Liver (tissue), 3 donors: ENCODE data around the gene MMP2.

Source experiments
- JUND ChIP-seq, 2 donors: IDR thresholded peaks; 2 replicates each; pipeline ENCODE4 v1.6.1; 2016; ENCODE audit warnings: antibody characterized with exemption in 2 of 2
- SP1 ChIP-seq: IDR thresholded peaks from 2 replicates; pipeline ENCODE4 v1.6.1; 2018; ENCODE audit warnings: antibody characterized with exemption, mild to moderate bottlenecking
- TAF1 ChIP-seq: conservative IDR thresholded peaks from 2 replicates; pipeline ENCODE4 v1.6.1; 2016; ENCODE audit warnings: antibody characterized with exemption, mild to moderate bottlenecking
- YY1 ChIP-seq: IDR thresholded peaks from 2 replicates; pipeline ENCODE4 v1.6.1; 2016; ENCODE audit warnings: antibody characterized with exemption, mild to moderate bottlenecking
- TF ChIP-seq, protein P1 (sequence below): fragments of 150-350 bp; IDR thresholded peaks from 2 replicates; pipeline ENCODE4 v1.5.1; 2017; ENCODE audit warnings: improper control_type of control experiment, low read depth, low read length; ENCODE audit not compliant: missing input control
- TF ChIP-seq, protein P2 (sequence below): IDR thresholded peaks from 2 replicates; pipeline ENCODE4 v1.6.1; 2016; ENCODE audit warnings: antibody characterized with exemption, mild to moderate bottlenecking
- TF ChIP-seq, protein P3 (sequence below): IDR thresholded peaks from 2 replicates; pipeline ENCODE4 v1.6.1; 2016; ENCODE audit warnings: antibody characterized with exemption
- TF ChIP-seq, protein P4 (sequence below): IDR thresholded peaks from 2 replicates; pipeline ENCODE4 v1.6.1; 2016; ENCODE audit warnings: antibody characterized with exemption
- donor health status: healthy.
- donor health status: healthy.

DNA sequence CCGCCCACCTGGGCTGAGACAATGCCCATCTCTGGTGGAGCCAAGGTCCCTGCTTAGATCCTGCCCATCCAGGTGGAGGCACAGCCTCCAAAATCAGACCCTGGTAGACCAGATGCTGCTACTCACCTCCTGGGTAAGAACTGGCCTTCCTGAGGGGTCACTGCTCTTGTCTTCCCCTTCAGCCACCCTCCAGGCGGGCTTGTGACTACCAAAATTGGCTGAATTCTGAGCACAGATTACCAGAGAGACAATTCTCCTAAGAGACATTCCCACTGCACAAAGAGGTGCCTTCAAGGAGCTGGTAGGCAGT, 10.9 kb downstream of the MMP2 start:
- TF ChIP-seq TAF1 (no peak), SP1 (no peak), JUND (IDR thresholded peaks at IDR 0.05) (no peak), YY1 (no peak)
- TF ChIP-seq, protein P1, sequence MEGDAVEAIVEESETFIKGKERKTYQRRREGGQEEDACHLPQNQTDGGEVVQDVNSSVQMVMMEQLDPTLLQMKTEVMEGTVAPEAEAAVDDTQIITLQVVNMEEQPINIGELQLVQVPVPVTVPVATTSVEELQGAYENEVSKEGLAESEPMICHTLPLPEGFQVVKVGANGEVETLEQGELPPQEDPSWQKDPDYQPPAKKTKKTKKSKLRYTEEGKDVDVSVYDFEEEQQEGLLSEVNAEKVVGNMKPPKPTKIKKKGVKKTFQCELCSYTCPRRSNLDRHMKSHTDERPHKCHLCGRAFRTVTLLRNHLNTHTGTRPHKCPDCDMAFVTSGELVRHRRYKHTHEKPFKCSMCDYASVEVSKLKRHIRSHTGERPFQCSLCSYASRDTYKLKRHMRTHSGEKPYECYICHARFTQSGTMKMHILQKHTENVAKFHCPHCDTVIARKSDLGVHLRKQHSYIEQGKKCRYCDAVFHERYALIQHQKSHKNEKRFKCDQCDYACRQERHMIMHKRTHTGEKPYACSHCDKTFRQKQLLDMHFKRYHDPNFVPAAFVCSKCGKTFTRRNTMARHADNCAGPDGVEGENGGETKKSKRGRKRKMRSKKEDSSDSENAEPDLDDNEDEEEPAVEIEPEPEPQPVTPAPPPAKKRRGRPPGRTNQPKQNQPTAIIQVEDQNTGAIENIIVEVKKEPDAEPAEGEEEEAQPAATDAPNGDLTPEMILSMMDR, result no peak
- TF ChIP-seq, protein P2, sequence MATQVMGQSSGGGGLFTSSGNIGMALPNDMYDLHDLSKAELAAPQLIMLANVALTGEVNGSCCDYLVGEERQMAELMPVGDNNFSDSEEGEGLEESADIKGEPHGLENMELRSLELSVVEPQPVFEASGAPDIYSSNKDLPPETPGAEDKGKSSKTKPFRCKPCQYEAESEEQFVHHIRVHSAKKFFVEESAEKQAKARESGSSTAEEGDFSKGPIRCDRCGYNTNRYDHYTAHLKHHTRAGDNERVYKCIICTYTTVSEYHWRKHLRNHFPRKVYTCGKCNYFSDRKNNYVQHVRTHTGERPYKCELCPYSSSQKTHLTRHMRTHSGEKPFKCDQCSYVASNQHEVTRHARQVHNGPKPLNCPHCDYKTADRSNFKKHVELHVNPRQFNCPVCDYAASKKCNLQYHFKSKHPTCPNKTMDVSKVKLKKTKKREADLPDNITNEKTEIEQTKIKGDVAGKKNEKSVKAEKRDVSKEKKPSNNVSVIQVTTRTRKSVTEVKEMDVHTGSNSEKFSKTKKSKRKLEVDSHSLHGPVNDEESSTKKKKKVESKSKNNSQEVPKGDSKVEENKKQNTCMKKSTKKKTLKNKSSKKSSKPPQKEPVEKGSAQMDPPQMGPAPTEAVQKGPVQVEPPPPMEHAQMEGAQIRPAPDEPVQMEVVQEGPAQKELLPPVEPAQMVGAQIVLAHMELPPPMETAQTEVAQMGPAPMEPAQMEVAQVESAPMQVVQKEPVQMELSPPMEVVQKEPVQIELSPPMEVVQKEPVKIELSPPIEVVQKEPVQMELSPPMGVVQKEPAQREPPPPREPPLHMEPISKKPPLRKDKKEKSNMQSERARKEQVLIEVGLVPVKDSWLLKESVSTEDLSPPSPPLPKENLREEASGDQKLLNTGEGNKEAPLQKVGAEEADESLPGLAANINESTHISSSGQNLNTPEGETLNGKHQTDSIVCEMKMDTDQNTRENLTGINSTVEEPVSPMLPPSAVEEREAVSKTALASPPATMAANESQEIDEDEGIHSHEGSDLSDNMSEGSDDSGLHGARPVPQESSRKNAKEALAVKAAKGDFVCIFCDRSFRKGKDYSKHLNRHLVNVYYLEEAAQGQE, result no peak
- TF ChIP-seq, protein P3, sequence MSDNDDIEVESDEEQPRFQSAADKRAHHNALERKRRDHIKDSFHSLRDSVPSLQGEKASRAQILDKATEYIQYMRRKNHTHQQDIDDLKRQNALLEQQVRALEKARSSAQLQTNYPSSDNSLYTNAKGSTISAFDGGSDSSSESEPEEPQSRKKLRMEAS, result no peak
- TF ChIP-seq, protein P4, sequence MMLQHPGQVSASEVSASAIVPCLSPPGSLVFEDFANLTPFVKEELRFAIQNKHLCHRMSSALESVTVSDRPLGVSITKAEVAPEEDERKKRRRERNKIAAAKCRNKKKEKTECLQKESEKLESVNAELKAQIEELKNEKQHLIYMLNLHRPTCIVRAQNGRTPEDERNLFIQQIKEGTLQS, result no peak
